SHP77 (cell line): ENCODE measurements around the gene TUBB6.
A peak's percentile ranks its signal among the peaks of the same experiment; 100 is the strongest.

Experiments
- DNase-seq, 2 experiments: peaks; one replicate each; lab custom pipeline; 2025; lab: John Stamatoyannopoulos, UW

The TUBB6 gene

DNA sequence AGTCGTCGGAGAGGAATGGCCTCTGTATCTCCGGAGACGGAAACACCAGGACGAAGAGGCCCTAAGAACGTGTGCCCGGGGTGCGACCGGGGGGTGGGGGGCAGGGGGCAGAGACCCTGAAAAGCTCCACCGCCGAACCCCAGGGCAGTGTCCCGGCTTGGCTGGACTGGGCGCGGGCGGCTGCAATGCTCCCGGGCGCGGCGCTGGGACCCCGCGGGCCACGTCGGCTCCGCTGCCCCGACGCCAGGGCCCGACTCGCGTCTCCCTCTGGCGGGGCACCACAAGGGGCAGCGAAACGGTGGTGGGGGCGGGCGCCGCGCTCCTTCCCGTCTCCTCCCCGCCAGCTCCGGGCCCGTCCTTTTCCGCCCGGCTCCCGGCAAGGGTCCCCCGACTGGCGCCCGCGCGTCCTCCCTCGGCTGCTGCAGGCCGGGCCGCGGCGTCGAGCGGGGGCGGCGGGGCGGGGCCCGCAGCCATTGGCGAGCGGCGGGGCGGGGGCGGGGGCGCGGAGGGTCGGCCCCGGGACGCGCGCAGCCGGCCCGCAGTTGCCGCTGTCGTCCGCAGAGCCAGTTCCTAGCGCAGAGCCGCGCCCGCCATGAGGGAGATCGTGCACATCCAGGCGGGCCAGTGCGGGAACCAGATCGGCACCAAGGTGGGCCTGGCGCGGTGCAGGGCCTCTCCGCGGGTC is at the start of gene TUBB6:
TUBB6 (plus strand) TSS at position 541 of the 685 bp plus-strand sequence; CDS start at position 593, 52 bp downstream.
- no peak for DNase-seq

DNA sequence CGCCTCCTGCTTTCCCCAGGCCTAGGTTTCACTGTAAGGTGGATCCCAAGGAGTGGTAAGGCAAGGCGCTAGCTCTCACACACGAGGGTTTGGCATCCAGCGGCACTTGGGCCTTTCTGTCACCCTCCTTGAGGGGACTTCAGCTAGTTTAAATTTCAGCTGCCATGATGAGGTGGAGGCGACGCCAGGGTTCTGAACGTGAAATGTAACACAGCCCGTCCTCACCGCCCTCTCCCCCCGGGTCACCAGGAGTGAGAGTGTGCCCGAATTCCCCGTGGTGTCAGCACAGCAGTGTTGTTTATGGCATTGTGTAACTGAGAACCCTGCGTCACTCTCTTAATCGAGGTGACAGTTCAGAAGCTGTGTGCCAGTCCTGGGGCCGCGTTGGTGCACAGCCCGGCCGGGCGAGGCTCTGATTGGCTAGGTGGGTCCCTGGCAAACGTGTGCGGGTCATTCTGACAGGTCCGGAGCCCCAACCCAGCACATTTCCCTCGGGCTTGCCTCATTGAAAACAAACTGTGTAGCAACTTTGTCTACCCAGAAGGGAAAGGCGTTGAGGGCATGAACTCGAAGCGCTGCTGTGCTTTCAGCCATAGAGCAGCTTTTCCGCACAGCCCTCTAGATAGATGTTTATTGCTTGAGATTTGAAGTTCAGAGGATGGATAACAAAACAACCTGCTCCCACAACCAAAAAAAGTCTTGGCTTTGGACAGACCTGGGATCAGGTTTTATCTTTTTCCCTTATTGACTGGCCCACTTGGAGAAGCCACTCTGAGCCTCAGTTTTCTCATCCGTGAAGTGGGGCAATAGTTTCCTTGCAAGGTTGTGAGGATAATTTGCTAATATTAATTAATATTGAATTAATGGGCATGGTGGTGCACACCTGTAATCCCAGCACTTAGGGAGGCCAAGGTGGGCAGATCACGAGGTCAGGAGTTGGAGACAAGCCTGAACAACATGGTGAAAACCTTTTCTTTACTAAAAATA is 49.0 kb upstream of the TUBB6 start:
- no peak for DNase-seq

DNA sequence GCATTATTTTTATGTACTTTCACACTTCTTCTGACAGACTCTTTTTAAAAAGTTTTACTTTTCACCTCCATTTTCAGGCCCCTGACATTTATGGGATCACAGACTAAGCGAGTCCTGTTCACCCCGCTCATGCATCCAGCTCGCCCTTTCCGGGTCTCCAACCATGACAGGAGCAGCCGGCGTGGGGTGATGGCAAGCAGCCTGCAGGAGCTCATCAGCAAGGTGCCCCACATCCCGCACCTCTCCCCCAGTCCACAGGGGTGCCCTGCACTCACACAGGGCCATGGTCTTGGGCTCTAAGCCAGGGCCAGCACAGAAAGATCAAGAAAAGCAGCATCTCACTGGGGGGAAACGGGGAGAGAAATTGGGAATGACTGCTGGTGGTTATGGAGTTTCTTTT is 45.3 kb upstream of the TUBB6 start:
- DNase-seq = no peak

- DNase-seq = no peak
Observed at GRCh38 chr18:12264864-12265263, 43.2 kb upstream of the TUBB6 start.

- peak; percentile 67 to 69 for DNase-seq
Observed at GRCh38 chr18:12271376-12272235, 36.4 kb upstream of the TUBB6 start.

DNA sequence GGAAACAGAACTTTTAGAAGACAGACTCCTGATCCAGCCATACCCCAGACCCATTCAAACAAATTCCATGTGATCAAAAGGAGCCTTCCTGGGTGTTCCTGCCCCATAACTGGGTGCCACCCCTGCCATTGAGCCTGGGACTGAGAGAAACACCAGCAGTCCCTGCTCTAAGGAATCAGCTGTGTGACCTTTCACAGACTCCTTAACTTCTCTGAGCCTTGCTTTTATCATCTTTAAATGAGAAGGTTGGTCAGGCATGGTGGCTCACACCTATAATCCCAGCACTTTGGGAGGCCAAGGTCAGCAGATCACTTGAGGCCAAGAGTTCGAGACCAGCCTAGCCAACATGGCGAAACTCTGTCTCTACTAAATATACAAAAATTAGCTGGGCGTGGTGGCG is 33.2 kb upstream of the TUBB6 start:
- DNase-seq = no peak

DNA sequence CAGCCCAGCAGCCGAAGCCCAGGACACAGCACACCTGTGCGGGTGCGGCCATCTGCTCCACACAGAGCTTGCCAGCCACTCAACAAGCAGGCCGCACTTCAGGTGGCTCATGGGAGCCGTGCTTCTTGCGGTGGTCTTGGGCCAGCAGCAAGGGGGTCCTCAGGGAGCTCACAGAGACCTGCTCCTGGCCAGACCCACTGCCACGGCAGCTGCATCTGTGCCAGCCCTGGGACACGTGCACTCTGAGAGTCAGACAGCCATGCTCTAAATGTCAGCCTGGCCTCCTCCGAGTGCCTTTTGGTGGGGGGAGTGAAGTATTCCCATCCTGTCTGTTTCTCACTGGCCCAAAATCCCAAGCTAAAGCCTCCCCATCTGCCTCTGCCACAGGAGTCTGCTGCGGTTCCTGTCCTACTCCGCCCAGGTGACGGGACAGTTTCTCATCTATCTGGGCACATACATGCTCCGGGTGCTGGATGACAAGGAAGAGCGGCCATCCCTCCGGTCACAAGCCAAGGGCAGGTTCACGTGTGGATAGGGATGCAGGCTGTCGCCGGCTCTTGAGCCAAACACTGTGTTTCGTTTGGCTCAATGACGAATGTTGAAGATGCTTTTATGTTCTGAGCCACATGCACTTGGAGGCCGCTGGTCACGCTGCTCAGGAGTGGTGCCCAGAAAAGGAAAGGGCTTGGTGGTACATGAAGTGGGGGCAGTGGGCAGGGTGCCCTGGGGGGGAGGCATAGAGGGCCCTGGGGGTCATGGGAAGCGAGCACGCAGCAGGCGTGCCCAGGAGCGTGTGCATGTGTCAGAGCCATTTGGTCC is 31.1 kb upstream of the TUBB6 start:
- DNase-seq = no peak

DNA sequence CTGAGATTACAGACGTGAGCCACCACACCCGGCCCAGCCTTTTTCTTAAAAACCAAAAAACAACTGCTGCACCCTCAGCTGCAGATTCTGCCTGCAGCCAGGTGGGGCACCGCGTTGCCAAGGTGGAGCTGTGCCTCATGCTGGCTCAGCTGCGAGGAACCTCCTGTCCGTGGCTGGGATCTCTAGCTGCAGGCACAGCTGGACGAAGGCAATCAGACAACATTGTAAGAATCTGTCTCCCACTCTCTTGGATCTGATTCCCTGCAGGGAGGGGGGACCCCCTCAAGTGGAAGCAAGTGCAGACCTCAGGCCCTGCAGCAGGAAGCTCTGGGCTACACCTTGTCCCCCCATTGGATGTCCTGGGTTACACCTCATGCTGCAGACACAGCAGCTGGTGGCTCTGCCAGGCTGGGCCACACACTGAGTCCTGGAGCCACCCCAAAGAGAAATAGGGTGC is 29.8 kb upstream of the TUBB6 start:
- DNase-seq = no peak

DNA sequence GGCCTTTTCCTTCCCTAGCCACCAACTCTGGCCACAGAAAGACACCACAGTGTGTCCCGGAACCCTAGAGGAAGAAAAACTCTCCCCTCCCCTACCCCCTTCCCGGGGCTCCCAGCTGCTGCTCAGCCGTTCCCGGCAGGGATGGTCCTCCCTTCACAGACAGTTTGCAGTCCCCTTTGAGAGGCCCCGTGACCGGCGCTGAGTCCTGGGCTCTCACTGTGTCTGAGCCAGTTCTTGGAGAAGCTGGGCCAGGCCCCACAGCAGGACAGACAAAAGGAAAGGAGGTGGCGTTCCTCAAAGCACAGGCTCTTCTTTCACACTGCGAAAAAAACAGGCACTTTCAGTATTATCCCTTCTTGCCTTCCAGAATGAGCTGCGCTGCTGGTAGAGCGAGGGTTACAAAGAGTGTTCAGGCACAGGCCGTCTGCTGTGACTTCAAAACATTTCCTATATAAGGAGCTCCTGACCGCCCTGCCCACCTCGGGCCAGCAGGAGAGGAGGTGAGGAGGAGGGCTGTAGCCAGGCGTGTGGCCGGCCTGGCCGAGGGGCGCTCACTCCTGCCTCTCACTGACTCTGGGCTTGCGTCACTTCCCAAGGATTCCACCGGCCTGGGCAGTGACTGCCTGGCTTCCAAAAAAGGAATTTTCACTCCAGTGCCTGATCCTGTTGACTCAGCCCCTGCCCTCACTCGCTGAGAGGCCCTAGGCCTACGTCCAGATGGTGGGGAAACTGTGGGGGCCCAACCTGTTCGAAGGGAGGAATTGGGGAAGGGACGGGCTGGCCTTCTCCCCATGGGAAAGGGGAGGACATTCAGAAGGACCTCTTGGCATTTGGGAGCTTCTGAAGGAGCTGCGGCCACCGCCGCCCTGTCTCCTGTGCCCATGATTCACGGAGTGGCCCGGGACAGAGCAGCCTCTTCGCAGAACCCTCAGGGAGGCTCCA is 29.0 kb upstream of the TUBB6 start:
- no peak for DNase-seq

DNA sequence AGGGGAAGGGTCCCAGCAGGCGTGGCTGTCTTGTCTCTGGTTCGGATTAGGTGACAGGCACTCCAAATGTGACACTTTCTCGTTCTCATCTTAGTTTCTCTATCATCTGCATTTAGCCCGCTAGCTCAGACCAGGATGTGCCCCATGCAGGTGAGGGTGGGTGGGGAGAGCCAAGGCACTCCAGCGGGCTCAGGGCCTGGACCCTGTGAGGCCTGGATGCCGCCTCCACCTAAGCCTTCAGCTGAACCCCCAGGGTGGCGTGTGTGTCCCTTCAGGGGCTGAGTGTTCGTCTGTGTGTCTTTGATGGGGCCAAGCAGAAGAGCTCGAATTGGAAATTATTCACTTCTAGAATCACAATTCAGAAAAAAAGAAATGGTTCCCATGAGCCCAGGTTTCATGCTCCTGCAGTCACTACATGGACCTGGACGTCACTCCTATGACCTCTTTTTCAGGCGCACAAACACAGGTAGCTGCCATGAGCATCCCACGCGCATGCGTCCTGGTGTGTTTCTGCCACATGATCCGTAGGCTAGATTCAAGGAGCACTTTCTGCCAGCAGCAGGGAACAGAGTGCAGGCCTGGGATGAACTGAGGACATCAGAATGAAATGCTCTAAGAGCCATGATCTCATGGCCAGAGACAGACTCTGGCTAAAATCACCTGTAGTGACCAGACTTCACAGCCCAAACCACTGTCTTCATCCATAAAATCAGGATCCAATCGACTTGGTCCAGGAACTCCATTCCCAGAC is 28.1 kb upstream of the TUBB6 start:
- DNase-seq = no peak

DNA sequence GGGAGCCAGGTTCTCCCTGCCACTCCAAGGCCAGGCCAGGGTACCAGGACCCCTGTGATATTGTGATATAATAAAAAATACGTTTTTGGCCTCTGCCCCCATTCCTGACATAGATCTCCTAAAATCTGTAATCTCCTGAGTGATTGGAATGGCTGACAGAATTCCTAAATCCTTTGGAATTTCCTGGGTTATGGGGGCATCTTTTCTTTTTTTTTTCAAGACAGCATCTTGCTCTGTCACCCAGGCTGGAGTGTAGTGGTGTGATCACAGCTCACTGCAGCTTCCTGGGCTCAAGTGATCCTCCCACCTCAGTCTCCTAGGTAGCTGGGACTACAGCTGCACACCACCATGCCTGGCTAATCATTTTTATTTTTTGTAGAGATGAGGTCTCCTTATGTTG is 26.2 kb upstream of the TUBB6 start:
- DNase-seq = no peak

DNA sequence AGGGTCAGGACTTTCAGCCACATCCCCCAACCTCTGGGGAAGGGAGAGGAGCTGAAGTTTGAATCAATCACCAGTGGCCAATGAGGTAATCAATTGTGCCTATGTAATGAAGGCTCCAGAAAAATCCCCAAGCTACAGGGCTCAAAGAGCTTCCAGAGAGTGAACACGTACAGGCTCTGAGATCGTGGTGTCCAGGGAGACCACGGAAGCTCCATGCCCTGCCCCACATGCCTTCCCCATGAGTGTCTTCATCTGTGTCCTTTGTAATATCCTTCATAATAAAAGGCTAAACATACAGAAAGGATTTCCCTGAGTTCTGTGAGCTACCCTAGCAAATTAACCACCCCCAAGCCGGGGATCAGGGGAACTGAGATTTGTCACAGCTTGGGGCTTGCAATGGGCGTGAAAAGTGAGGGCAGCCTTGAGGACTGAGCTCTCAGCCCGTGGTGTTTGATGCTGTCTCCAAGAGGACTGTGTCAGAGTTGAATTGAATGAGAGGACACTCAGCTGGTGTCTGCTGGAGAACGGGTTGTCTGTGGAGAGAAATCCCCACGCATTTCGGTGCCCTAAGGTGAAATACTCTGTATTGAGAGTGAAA is 25.5 kb upstream of the TUBB6 start:
- no peak for DNase-seq

DNA sequence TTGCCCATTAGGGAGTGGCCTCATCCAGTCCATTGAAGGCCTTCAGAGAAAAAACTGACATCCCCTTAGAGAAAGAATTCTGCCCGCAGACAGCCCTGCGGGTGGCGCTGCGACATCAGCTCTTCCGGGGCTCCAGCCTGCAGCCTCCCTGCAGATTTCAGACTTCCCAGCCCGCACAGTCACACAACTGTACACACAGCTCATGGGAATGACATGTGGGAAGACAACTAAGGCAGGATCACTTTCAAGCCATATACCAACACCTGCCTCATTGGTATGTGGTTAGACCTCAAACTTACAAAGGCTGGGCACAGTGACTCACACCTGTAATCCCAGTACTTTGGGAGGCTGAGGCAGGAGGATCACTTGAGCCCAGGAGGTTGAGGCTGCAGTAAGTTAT is 24.8 kb upstream of the TUBB6 start:
- DNase-seq = no peak

GRCh38 chr18:12283666-12284065 is 24.4 kb upstream of the TUBB6 start:
- DNase-seq = no peak

DNA sequence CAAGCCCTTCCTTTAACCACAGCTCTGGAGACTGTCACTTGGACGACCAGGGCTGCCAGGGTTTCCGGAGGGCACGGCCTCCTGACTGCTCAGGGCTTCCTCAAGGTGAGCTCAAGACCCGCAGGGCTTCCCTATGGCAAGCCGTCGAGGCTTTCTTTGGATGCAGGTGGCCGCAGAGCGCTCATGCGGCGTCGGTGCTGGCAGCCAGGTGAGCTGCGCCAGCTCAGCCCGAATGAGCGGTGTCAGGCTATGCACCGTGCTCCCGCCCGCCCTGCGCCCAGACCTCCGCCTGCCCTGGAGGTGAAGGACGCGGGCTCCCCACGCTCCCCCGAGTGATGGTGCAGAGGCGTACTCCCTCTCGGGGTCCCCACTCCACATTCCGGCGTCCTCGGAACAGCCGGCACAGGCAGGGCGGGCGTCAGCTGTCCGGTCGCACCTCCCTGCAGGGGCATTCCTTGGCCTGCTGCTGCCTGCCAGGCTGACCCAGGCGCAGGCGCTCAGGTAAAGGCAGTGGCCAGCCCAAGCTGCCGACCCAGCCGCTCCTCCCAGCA is 20.8 kb upstream of the TUBB6 start:
- DNase-seq = no peak

DNA sequence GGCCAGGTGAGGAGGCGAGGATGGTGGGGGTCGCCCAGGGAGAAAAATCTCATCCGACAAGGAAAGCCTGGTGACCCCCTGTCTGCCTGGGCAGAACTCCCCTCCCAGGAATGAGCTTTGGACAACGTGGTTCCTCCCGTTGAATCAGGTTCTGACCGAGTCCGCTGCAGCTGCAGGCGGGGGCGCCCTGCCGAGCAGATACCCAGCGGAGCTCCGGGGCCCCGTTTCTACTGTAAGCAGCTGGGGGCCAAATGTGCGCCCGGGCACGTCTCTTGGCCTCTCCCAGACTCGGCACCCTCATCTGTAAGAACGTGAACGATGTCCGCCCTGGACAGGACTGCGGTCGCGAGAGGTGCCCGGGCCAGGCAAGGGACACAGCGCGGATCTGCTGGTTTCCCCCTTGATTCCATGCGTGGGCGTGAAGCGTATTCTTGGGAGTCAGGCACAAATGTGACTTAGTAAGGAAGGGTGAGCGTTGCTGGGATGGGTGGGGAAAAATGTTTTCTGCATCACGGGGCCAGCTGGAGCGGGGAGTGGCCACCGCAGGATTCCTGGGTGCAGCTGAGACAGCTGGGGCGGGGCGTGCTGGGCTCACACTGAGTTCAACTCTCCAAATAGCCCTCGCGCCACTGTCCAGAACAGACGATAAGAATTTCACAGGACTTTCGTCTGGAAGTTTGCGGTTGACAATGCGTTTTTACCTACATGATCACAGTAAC is 20.2 kb upstream of the TUBB6 start:
- no peak for DNase-seq

GRCh38 chr18:12288403-12288755 is 19.7 kb upstream of the TUBB6 start:
- no peak for DNase-seq

GRCh38 chr18:12290086-12290485 is 18.0 kb upstream of the TUBB6 start:
- no peak for DNase-seq
